GM23248 (cell line): ENCODE measurements around the gene C8G. TPM values are rescaled to one million over a fixed set of nuclear protein-coding genes. Genes with fewer than 3 reads are reported as not detected.

Experiments used
- DNase-seq: peaks from one replicate; pipeline ENCODE4 v3.0.0-alpha.2; 2015
- H2AFZ ChIP-seq: fragments of 200-600 bp; sonication (generic); 2 replicates; pipeline ENCODE4 v1.6.1; 2016; ENCODE audit warnings: antibody characterized with exemption
- H3F3A ChIP-seq: fragments of 200-600 bp; sonication (generic); 2 replicates; pipeline ENCODE4 v1.6.1; 2016; ENCODE audit warnings: mild to moderate bottlenecking, antibody characterized with exemption, mixed run types; ENCODE audit not compliant: insufficient read depth
- H3K27ac ChIP-seq: fragments of 200-600 bp; sonication (generic); 2 replicates; pipeline ENCODE4 v1.5.1; 2016; ENCODE audit warnings: mild to moderate bottlenecking
- H3K27me3 ChIP-seq: fragments of 200-600 bp; sonication (generic); replicated peaks from 2 replicates; pipeline ENCODE4 v1.6.1; 2016; ENCODE audit warnings: mild to moderate bottlenecking; ENCODE audit not compliant: insufficient read depth
- H3K36me3 ChIP-seq: fragments of 200-600 bp; sonication (generic); 2 replicates; pipeline ENCODE4 v1.6.1; 2016; ENCODE audit warnings: low read depth, mild to moderate bottlenecking
- H3K4me1 ChIP-seq: fragments of 200-600 bp; sonication (generic); 2 replicates; pipeline ENCODE4 v1.6.1; 2016; ENCODE audit warnings: mild to moderate bottlenecking; ENCODE audit not compliant: insufficient read depth
- H3K4me2 ChIP-seq: fragments of 200-600 bp; sonication (generic); one replicate; pipeline ENCODE4 v1.6.1; 2016; ENCODE audit warnings: mild to moderate bottlenecking; ENCODE audit not compliant: unreplicated experiment
- H3K4me3 ChIP-seq: fragments of 200-600 bp; sonication (generic); 2 replicates; pipeline ENCODE4 v1.5.1; 2016; ENCODE audit warnings: mild to moderate bottlenecking
- H3K79me2 ChIP-seq: fragments of 200-600 bp; sonication (generic); 2 replicates; pipeline ENCODE4 v1.6.1; 2016; ENCODE audit warnings: mild to moderate bottlenecking; ENCODE audit not compliant: insufficient read depth
- H3K9ac ChIP-seq: fragments of 200-600 bp; sonication (generic); 2 replicates; pipeline ENCODE4 v1.6.1; 2016; ENCODE audit warnings: mild to moderate bottlenecking
- H3K9me2 ChIP-seq: fragments of 200-600 bp; sonication (generic); 2 replicates; pipeline ENCODE4 v1.6.1; 2016; ENCODE audit warnings: mixed run types, mild to moderate bottlenecking, moderate library complexity; ENCODE audit not compliant: insufficient read depth
- H3K9me3 ChIP-seq: fragments of 200-600 bp; sonication (generic); one replicate; pipeline ENCODE4 v1.6.1; 2017; ENCODE audit warnings: low read depth
- H4K20me1 ChIP-seq: fragments of 200-600 bp; sonication (generic); 2 replicates; pipeline ENCODE4 v1.6.0; 2016; ENCODE audit not compliant: insufficient read depth
- EZH2 ChIP-seq: fragments of 200-600 bp; sonication (generic); IDR thresholded peaks from 2 replicates; pipeline ENCODE4 v1.6.1; 2018; ENCODE audit warnings: antibody characterized with exemption, mild to moderate bottlenecking; ENCODE audit not compliant: insufficient read depth, poor library complexity, severe bottlenecking
- EZH2phosphoT487 ChIP-seq: fragments of 200-600 bp; sonication (generic); IDR thresholded peaks from 2 replicates; pipeline ENCODE4 v1.6.1; 2018; ENCODE audit warnings: antibody characterized with exemption, moderate library complexity, mild to moderate bottlenecking, low read depth; ENCODE audit not compliant: insufficient read depth
- WGBS, 2 experiments: methylation state at CpG; one replicate each; pipeline ENCODE4 v1.1.6; 2015 to 2017; ENCODE audit warnings: low lambda C conversion rate in 2 of 2, low coverage in 1 of 2; ENCODE audit errors: missing lambda C conversion rate in 2 of 2; 5-methylcytosine and 5-hydroxymethylcytosine counted together
- in situ Hi-C: fragments of 300-500 bp; cut with MboI; formaldehyde crosslinking; loops from 2 replicates; pipeline ENCODE4 v1.15.0; 2020
- polyA plus RNA-seq: library from polyadenylated mRNA; unstranded; fragments of >200 nt; fragmentation: Nextera tagmentation; extraction: Ambion mirVana; gene quantifications from 2 replicates; pipeline ENCODE4 v1.2.1, GENCODE V29; 2016
- total RNA-seq: library from RNA; depleted of rRNA; stranded (reverse); fragments of >200 nt; shearing (Covaris generic); gene quantifications from 2 replicates; pipeline ENCODE4 v1.2.3, GENCODE V29; 2014

Gene C8G
- total and polyA plus RNA-seq, 2 experiments from 2014 or later, result 0.49 TPM; not detected in 1

- in situ Hi-C loops, result no loop called here
- no peak overlapping the region for H3K4me3 ChIP-seq
- no peak overlapping the region for H3K27ac ChIP-seq
- H3K4me1 ChIP-seq, result no peaks in the 10 kb centered on the region
- no peaks in the 10 kb centered on the region for H3K79me2 ChIP-seq
- no peaks in the 10 kb centered on the region for H3K9me2 ChIP-seq
- 73 to 75% methylated on average over 11 of the region's 11 CpGs for WGBS, 2 experiments
- H2AFZ ChIP-seq, result no peak overlapping the region
- no peaks in the 10 kb centered on the region for H3K9me3 ChIP-seq
- H4K20me1 ChIP-seq, result no peaks in the 10 kb centered on the region
- no peaks in the 10 kb centered on the region for H3F3A ChIP-seq
- no peak overlapping the region for H3K4me2 ChIP-seq
- DNase-seq, result no peak
- H3K36me3 ChIP-seq, result no peaks in the 10 kb centered on the region
- no peak for TF ChIP-seq EZH2
- no peak for TF ChIP-seq EZH2phosphoT487
- peaks cover 19% of the 10 kb centered on the region; the same call in 1 of the 2 replicates for H3K27me3 ChIP-seq
- no peak overlapping the region for H3K9ac ChIP-seq
Measured at GRCh38 chr9:136983656-136984314, 38.7 kb downstream of the C8G start.

- DNase-seq, result no peak
- Histone ChIP-seq H3K27me3 (peaks cover 19% of the 10 kb centered on the region; the same call in 1 of the 2 replicates), H3K4me3 (no peak overlapping the region), H3K9ac (no peak overlapping the region), H3K9me3 (no peaks in the 10 kb centered on the region), H4K20me1 (no peaks in the 10 kb centered on the region), H2AFZ (no peak overlapping the region), H3K4me1 (no peaks in the 10 kb centered on the region), H3F3A (no peaks in the 10 kb centered on the region), H3K36me3 (no peaks in the 10 kb centered on the region), H3K4me2 (no peak overlapping the region), H3K9me2 (no peaks in the 10 kb centered on the region), H3K79me2 (no peaks in the 10 kb centered on the region), H3K27ac (no peak overlapping the region)
- TF ChIP-seq EZH2 (no peak), EZH2phosphoT487 (no peak)
- WGBS, 2 experiments, result 38 to 67% methylated on average over 14 to 18 of the region's 29 CpGs
- in situ Hi-C loops, result no loop called here
Measured at GRCh38 chr9:136984464-136985026, 39.5 kb downstream of the C8G start.

GRCh38 chr9:136985027-136985602 is 40.1 kb downstream of the C8G start:
- in situ Hi-C loops, result no loop called here
- DNase-seq, result no peak
- H3K4me2 ChIP-seq, result no peak overlapping the region
- H3K27ac ChIP-seq, result no peak overlapping the region
- H3K4me1 ChIP-seq, result no peaks in the 10 kb centered on the region
- no peak overlapping the region for H2AFZ ChIP-seq
- no peaks in the 10 kb centered on the region for H3F3A ChIP-seq
- 4% methylated on average over 21 to 31 of the region's 48 CpGs for WGBS, 2 experiments
- H3K9ac ChIP-seq, result no peak overlapping the region
- no peaks in the 10 kb centered on the region for H3K36me3 ChIP-seq
- H3K9me2 ChIP-seq, result no peaks in the 10 kb centered on the region
- H3K9me3 ChIP-seq, result no peaks in the 10 kb centered on the region
- peaks cover 19% of the 10 kb centered on the region; the same call in 1 of the 2 replicates for H3K27me3 ChIP-seq
- no peaks in the 10 kb centered on the region for H3K79me2 ChIP-seq
- no peak overlapping the region for H3K4me3 ChIP-seq
- no peaks in the 10 kb centered on the region for H4K20me1 ChIP-seq
- peak; percentile 44 for TF ChIP-seq EZH2
- no peak for TF ChIP-seq EZH2phosphoT487

- Histone ChIP-seq H3K27ac (no peak overlapping the region), H3K4me2 (no peak overlapping the region), H3F3A (peaks cover under 1% of the 10 kb centered on the region; the same call in 1 of the 2 replicates), H3K36me3 (no peaks in the 10 kb centered on the region), H2AFZ (no peak overlapping the region), H3K9ac (no peak overlapping the region), H3K27me3 (peaks cover 19% of the 10 kb centered on the region; the same call in 1 of the 2 replicates), H4K20me1 (no peaks in the 10 kb centered on the region), H3K9me3 (no peaks in the 10 kb centered on the region), H3K9me2 (no peaks in the 10 kb centered on the region), H3K4me3 (no peak overlapping the region), H3K4me1 (no peaks in the 10 kb centered on the region), H3K79me2 (no peaks in the 10 kb centered on the region)
- WGBS, 2 experiments, result 39 to 85% methylated on average over 5 to 31 of the region's 33 CpGs
- TF ChIP-seq EZH2 (no peak), EZH2phosphoT487 (no peak)
- in situ Hi-C loops, result no loop called here
- DNase-seq, result no peak
Measured at GRCh38 chr9:136985853-136986252, 40.8 kb downstream of the C8G start.
